ENCODE measurements around the gene ATL3.

DNA sequence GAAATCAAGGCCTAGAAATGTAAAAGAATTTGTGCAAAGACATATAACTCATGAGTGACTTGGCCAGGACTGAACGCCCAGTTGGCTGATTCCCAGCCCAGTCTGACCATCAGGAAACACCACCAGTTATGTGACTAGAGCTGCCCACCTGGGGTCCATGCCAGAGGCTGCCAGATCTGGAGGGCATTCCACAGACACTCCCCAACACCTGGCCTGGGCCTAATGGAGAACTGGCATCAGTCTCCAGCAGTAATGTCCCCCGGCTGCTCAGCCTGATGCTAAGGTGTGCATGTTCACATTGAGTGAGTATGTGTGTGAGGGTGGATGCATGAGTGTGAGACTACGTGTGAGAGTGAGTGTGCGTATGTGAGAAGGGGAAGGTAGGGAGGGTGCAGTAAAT, 72.6 kb downstream of the ATL3 start:
- no peak for TF ChIP-seq CHD1 (IDR thresholded peaks at IDR 0.05; ENCODE audit: low read depth, low read length)
- TF ChIP-seq, protein P1, sequence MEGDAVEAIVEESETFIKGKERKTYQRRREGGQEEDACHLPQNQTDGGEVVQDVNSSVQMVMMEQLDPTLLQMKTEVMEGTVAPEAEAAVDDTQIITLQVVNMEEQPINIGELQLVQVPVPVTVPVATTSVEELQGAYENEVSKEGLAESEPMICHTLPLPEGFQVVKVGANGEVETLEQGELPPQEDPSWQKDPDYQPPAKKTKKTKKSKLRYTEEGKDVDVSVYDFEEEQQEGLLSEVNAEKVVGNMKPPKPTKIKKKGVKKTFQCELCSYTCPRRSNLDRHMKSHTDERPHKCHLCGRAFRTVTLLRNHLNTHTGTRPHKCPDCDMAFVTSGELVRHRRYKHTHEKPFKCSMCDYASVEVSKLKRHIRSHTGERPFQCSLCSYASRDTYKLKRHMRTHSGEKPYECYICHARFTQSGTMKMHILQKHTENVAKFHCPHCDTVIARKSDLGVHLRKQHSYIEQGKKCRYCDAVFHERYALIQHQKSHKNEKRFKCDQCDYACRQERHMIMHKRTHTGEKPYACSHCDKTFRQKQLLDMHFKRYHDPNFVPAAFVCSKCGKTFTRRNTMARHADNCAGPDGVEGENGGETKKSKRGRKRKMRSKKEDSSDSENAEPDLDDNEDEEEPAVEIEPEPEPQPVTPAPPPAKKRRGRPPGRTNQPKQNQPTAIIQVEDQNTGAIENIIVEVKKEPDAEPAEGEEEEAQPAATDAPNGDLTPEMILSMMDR (conservative IDR thresholded peaks at IDR 0.05; ENCODE audit: low read depth, low read length) = no peak
- no peak for TF ChIP-seq POLR2A (IDR thresholded peaks at IDR 0.05; ENCODE audit: low read depth, low read length)
- no peak for TF ChIP-seq MAZ (IDR thresholded peaks at IDR 0.05; ENCODE audit: borderline replicate concordance, low read depth, low read length)
- TF ChIP-seq MXI1 (IDR thresholded peaks at IDR 0.05; ENCODE audit: borderline replicate concordance, low read depth, low read length) = no peak
- TF ChIP-seq, protein P2, sequence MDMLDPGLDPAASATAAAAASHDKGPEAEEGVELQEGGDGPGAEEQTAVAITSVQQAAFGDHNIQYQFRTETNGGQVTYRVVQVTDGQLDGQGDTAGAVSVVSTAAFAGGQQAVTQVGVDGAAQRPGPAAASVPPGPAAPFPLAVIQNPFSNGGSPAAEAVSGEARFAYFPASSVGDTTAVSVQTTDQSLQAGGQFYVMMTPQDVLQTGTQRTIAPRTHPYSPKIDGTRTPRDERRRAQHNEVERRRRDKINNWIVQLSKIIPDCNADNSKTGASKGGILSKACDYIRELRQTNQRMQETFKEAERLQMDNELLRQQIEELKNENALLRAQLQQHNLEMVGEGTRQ (IDR thresholded peaks at IDR 0.05; ENCODE audit: low read depth, low read length) = no peak
- no peak for TF ChIP-seq RAD21 (IDR thresholded peaks at IDR 0.05; ENCODE audit: low read length)
- TF ChIP-seq CEBPB (IDR thresholded peaks at IDR 0.05; ENCODE audit: low read depth, low read length) = no peak
- no peak for TF ChIP-seq MAFK (IDR thresholded peaks at IDR 0.05; ENCODE audit: low read depth, low read length)
- no peak for TF ChIP-seq SMC3 (IDR thresholded peaks at IDR 0.05; ENCODE audit: low read depth, low read length)
- no peak for TF ChIP-seq RCOR1 (IDR thresholded peaks at IDR 0.05; ENCODE audit: insufficient replicate concordance, low read length)
